Purkinje cell (primary cell): ENCODE data around the gene TEX47. TPM values are rescaled to one million over a fixed set of nuclear protein-coding genes. Genes with fewer than 3 reads are reported as not detected.

Source experiments
- polyA plus RNA-seq: library from polyadenylated mRNA; unstranded; fragments of >200 nt; fragmentation: Nextera tagmentation; gene quantifications from 2 replicates; pipeline ENCODE4 v1.2.1, GENCODE V29; 2014

The TEX47 gene
- polyA plus RNA-seq, result 2.6 TPM in 1 of 2 replicates, not detected in the other

DNA sequence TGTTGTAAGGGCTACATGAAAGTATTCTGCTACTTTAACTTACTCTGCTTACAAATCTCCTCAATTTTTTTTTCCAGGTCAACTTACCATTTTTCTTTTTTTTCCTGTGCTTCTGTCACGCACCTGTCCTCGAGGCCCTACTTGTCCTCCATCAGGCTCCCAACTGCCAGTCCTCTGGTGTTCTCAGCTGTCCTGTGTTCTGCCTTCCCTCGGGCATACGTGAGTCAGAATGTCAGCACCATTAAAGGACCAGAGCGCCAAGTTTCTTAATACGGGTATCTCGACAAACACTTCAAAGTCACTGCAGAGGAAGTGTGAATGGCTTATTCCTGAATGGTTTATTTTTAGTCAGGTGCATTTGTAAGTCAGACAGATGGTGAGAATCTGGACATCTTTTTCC is at the start of gene TEX47:
TEX47 (minus strand) TSS at position 185 of the 400 bp plus-strand sequence. CDS start 795 bp downstream, outside the sequence.

DNA sequence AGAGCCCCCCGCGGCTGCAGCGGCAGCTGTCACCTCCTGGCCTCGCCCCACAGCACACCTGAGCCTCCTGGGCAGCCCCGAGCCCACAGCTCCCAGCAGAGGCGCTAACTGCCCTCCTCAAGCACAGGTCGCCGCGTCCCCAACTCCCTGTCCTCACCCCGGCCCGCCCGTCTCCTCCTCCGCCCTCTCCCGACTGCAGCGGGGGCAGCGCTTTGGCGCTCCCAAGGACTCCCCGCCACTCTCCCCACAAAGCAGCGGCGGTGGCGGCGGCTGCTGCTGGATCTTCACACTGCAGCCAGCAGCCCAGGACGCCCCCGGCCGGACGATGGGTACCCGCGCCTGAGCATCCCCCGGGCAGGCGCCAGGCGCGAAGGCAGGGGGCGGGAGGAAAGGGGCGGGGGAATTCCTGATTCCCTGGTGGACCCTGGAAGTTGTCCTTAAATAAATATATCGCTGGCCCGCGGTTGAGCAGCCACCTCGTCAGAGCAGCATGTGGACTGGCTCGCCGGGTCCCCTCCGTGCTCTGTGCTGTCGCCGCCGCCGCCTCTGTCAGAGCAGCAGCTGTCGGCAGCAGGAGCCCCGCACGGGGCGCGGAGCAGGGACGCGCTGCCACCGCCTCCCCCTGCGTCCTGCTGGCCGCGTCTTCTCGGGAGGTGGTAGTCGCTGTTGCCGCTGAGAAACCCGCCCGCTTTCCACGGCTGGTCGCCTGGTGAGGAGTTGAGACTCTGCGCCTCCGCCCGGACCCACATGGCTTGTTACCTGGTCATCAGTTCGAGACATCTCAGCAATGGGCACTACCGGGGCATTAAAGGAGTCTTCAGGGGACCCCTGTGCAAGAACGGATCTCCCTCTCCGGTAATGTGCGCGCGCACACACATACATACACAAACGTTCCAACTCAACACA is 36.1 kb downstream of the TEX47 start, which contains the start of gene ZNF804B:
ZNF804B (plus strand) TSS at position 471 of the 906 bp plus-strand sequence; CDS start at position 748, 277 bp downstream.

Other genes with a start within 250 kb of the TEX47 start
- gene ZNF804B, start 36.0 kb downstream of the TEX47 start, polyA plus RNA-seq, result 0.08 TPM in 1 of 2 replicates, not detected in the other